Inferior parietal cortex (tissue), 1 donor: Measurements from ENCODE around the gene ARHGEF17.

Source experiments
- DNase-seq: peaks from one replicate; pipeline ENCODE4 v3.0.0-alpha.2; 2016; ENCODE audit errors: extremely low spot score

Gene ARHGEF17

DNA sequence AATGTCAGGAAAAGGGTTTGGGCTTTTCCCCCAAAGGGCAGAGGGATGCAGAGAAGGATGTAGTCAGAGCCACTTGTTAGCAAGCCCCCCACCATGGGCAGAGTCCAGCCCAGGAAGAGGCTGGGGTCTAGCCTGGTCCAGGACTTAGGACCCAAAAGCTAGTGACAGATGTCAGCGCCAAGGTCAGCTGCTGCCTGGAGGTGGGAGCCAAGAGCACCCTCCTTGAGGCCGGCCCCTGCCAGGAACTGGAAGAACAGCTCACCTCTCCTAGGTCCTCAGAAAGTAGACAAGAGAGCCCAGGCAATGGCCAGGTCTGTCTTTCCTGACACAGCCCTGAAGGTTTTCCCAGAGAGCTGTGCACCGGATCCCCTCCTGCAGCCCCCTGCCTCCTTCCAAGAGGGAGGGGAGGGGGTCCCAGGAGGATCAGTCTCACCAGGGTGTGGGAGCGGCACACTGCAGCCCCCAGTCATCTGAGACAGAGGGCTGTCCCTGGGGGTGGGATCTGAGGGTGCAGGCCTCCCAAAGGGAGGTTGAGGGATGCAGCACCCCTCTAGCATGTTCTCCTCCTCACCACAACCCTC is 14.6 kb upstream of the ARHGEF17 start:
- DNase-seq: no peak

DNA sequence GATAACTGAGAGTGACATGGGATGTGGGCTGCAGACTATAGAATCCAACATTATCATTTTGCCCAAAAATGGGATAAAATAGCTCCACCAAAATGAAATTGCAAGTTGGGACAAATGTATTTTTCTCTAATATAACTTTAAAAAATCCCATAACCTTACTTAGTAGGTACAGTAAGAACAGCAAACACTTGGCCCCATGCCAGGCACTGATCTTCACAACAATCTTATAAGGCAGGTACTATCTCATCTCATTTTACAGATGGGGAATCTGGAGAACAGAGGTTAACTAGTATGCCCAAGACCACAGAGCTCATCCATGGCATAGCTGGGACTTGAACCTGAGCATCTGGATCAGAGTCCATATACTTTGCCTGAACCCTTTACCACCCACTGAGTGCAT is 13.5 kb upstream of the ARHGEF17 start:
- DNase-seq: no peak

DNA sequence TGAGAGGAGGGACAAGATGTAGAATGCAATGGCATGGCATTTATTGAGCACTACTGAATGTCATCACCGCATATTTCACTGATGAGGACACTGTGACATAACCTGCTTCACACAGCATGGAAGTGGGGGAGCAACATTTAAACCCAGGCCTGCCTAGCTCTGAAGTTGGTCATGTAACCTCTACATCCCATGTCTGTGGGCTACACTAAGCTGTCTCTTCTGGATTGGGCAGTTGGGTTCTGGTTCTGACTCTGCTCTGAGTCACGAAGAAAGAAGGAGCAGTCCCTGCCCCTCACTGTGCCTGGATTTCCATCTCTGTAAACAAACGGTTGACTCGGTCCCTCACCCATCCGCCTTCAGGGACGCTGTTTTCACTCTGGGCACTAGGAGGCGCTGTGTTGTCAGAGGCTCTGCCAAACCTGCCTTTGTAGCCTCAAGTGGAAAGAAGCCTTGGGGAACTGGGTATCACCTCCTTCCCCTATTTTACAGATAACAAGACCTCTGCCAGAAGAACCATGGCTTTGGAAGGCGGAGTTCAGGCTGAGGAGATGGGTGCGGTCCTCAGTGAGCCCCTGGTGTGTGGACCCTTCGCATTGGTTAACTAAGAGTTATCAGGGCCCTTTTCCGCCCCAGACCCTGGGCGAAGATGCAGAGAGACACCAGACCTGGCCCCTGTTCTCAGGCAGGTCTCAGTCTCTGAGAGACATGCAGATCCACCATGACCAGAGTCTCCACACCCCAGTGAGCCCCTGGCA is 12.7 kb upstream of the ARHGEF17 start:
- peak; percentile 68 for DNase-seq

DNA sequence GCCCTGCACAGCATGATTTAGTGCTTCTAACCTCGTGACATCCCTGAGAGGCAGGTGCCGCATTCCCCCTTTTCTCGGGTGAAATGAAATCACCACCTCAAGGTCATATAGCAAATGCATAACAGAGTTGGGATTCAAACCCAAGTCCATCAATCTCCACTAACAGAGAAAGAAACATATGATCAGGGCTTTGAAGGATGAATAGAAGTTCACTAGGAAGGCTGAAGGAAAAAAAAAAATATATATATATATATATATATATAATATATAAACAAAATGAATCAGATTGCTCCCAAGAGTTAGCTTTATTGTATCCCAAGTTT is 12.1 kb upstream of the ARHGEF17 start:
- DNase-seq: no peak

DNA sequence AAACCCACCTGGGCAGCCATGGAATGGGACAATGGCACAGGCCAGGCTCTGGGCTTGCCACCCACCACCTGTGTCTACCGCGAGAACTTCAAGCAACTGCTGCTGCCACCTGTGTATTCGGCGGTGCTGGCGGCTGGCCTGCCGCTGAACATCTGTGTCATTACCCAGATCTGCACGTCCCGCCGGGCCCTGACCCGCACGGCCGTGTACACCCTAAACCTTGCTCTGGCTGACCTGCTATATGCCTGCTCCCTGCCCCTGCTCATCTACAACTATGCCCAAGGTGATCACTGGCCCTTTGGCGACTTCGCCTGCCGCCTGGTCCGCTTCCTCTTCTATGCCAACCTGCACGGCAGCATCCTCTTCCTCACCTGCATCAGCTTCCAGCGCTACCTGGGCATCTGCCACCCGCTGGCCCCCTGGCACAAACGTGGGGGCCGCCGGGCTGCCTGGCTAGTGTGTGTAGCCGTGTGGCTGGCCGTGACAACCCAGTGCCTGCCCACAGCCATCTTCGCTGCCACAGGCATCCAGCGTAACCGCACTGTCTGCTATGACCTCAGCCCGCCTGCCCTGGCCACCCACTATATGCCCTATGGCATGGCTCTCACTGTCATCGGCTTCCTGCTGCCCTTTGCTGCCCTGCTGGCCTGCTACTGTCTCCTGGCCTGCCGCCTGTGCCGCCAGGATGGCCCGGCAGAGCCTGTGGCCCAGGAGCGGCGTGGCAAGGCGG is 11.4 kb upstream of the ARHGEF17 start:
- DNase-seq: no peak

DNA sequence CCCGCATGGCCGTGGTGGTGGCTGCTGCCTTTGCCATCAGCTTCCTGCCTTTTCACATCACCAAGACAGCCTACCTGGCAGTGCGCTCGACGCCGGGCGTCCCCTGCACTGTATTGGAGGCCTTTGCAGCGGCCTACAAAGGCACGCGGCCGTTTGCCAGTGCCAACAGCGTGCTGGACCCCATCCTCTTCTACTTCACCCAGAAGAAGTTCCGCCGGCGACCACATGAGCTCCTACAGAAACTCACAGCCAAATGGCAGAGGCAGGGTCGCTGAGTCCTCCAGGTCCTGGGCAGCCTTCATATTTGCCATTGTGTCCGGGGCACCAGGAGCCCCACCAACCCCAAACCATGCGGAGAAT is 10.9 kb upstream of the ARHGEF17 start:
- no peak for DNase-seq

DNA sequence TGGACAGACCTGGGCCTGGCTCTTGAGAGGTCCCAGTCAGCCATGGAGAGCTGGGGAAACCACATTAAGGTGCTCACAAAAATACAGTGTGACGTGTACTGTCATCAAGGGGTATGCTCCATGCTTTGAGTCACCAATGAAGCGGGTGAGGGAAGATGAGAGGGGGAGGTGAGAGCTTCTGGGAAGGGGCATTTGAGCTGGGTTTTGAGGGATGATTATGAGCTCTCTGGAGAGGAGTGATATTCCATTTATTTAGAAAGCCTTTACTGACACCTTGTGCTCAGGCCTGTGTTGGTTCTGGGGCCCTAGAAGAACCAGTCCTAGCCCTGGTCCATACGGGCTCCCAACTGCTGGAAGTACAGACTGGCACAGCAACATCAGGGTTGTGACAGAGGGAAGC is 10.4 kb upstream of the ARHGEF17 start:
- no peak for DNase-seq

DNA sequence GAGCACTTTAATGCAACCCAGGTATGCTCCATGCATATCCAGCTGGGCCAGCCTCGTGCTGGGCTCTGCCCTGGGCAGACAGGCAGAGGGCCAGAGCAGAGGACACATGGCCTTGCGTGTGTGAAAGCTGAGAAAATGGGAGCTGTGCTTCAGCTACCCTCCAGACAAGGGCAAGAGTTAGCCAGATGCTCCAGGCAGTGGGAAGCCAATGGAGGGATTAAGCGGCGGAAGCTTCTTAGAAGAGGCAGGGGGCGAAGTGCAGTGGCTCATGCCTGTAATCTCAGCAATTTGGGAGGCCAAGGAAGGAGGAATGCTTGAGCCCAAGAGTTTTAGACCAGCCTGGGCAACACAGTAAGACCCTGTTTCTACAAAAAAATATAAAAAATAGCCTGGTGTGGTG is 9.8 kb upstream of the ARHGEF17 start:
- DNase-seq: no peak

DNA sequence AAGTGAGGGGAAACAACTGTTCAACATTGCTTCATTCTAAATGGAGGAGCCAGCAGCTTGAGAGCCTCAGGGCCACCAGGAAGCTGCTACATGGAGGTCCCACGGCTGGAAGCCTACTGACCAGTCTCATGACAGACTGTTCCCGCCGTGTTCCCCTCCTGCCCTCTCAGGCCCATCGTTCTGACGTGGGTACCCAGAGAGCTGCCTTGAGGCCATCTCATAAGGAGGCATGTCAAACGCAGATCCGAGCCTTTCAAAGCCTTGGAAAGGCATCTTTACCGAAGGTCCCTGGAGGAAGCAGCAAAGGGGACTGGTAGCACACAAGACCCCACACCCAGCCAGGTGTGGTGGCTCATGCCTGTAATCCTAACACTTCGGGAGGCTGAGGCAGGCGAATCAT is 8.3 kb upstream of the ARHGEF17 start:
- no peak for DNase-seq

DNA sequence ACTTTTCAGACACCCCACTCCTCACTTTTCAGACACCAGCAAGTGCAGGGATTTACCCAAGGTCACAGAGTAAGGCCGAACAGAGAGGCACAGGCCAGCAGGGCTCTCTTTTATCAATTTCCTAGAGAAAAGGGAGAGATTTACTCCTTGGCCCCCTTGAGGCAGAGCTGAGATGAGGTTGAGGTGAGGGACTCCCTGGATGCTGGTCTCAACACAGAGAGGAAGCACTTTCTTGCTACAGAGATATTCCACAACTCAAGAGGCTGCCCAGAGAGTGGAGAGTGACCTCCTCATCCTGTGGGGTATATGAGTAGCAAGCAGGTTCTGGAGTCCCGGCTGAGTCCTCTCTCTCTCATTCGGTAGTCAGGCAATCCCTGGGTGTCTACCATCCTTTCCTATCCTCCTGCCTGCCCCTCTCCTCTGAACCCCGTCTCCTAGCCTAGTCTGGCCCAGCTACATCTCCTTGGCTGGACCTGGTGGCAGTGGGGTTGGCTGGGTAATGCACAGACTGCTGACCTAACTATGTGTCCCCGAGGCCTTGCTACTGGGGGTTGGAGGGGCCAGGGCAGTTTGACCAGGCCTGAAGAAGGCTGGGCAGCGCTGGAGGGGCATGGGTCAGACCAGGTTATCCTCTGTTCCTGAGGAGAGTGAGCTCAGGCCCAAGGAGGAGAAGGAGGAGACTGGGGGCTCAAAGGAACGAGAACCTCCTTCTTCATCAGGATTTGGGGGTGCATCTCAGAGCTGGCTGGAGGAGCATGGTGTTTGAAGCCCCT is 1.8 kb upstream of the ARHGEF17 start:
- DNase-seq: no peak

DNA sequence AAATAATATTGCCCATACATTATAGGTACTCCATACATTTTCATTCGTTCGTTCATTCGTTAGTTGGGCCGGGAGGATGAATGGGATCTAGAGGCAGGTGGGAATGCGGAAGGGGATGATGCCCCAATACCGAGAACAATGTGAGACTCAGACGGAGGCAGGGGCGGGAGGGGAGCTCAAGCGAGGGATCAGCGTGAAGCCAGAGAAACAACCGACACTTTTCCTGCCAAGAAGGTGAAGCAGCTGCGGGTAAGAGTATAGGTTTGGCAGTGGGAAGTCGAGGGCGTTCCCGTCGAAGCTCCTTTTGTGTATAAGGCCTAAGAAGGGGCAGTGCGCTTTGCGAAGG is 1.1 kb upstream of the ARHGEF17 start:
- no peak for DNase-seq

DNA sequence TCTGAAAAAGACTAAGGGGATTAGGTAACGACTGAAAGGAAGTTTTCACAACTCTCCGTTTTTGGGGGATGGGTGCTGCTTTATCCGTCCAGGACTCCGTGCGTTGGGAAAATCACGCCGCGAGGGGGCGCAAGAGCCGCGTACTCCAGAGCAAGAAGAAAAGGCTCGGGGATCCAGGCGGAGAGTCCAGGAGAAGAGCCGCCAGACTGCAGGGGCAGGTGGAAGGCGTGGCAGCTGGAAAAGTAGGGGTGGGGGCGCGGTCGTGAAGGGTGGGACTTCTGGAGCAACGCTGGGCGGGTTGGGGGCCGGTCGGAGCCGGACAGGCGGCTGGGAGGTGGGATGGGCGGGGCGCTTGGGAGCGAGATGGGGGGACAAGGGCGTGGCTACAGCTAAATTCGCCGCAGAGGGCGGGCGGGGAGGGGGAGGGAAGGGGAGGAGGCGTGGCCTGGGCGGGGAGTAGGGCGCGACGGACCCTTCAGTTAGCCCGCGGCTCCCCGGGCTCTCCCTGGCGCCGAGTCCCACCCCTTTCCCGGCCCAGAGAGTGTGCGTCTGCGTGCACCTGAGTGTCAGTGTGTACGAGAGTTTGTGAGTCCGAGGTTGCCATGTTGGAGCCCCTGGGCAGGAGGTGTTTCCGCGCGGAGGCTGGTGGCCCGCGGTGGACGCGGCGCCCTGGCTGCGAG is 613 bp upstream of the ARHGEF17 start:
- DNase-seq: peak; percentile 93

DNA sequence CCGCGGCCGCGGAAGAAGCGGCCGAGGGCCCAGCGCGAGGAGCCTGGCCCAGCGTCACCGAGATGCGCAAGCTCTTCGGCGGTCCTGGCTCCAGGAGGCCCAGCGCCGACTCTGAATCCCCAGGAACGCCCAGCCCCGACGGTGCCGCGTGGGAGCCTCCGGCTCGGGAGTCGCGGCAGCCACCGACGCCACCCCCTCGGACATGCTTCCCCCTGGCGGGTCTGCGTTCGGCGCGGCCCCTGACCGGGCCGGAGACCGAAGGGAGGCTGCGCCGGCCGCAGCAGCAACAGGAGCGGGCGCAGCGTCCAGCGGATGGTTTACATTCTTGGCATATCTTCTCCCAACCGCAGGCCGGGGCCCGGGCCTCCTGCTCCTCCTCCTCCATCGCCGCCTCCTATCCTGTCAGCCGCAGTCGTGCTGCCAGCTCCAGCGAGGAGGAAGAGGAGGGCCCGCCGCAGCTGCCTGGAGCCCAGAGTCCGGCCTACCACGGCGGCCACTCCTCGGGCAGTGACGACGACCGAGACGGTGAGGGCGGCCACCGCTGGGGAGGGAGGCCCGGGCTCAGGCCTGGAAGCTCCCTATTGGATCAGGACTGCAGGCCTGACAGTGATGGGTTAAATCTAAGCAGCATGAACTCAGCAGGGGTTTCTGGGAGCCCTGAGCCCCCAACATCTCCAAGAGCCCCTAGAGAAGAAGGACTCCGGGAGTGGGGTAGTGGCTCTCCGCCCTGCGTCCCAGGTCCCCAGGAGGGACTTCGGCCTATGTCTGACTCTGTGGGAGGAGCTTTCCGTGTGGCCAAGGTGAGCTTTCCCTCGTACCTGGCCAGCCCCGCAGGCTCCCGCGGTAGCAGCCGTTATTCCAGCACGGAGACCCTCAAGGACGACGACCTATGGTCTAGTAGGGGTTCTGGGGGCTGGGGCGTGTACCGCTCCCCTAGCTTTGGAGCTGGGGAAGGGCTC is 1.2 kb downstream of the ARHGEF17 start:
- no peak for DNase-seq

DNA sequence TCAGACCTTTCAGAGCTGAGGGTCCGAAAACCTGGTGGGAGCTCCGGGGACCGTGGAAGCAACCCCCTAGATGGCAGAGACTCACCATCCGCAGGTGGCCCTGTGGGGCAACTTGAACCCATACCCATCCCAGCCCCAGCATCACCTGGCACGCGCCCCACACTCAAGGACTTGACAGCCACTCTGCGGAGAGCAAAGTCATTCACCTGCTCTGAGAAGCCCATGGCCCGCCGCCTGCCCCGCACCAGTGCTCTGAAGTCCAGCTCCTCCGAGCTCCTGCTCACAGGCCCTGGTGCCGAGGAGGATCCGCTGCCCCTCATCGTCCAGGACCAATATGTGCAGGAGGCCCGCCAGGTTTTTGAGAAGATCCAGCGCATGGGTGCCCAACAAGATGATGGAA is 2.0 kb downstream of the ARHGEF17 start:
- no peak for DNase-seq

DNA sequence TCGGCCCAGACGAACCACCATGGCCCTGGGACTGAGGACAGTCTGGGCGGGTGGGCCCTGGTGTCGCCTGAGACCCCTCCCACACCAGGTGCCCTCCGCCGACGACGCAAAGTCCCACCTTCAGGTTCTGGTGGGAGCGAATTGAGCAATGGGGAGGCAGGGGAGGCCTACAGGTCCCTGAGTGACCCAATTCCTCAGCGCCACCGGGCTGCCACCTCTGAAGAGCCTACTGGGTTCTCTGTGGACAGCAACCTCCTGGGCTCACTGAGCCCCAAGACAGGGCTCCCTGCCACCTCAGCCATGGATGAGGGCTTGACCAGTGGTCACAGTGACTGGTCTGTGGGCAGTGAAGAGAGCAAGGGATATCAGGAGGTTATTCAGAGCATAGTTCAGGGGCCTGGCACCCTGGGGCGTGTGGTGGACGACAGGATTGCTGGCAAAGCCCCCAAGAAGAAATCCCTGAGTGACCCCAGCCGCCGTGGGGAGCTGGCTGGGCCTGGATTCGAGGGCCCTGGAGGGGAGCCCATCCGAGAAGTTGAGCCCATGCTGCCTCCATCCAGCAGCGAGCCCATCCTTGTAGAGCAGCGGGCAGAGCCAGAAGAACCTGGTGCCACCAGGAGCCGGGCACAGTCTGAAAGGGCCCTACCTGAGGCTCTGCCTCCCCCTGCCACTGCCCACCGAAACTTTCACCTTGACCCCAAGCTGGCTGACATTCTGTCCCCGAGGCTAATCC is 2.8 kb downstream of the ARHGEF17 start:
- DNase-seq: no peak

DNA sequence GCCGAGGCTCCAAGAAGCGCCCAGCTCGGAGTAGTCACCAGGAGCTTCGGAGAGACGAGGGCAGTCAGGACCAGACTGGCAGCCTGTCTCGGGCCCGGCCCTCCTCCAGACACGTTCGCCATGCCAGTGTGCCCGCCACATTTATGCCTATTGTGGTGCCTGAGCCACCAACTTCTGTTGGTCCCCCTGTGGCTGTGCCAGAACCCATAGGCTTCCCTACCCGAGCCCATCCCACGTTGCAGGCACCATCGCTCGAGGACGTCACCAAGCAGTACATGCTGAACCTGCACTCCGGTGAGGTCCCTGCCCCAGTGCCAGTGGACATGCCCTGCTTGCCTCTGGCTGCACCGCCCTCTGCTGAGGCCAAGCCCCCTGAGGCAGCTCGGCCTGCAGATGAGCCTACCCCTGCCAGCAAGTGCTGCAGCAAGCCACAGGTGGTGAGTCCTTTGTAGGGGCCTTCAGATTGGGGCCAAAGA is 3.4 kb downstream of the ARHGEF17 start:
- DNase-seq: no peak

DNA sequence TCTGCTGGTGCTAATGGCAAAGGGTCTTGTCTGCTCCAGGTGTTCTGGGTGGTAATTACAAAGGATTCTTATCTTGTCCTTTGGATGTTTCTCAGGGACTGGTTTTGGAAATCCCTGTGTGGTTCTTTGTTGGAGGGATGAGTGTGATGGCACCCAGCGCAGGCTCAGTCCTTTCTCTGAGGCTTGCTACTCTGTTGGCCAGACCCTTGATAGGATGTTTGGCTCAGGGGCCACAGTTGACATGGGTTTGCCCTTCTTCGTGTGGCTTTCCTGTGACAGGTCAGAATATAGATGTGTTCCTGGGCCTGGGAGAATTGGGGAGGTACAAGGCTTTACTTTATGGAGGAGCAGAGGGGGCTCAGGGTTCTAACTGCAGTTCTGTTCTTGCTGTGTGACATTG is 4.0 kb downstream of the ARHGEF17 start:
- no peak for DNase-seq

DNA sequence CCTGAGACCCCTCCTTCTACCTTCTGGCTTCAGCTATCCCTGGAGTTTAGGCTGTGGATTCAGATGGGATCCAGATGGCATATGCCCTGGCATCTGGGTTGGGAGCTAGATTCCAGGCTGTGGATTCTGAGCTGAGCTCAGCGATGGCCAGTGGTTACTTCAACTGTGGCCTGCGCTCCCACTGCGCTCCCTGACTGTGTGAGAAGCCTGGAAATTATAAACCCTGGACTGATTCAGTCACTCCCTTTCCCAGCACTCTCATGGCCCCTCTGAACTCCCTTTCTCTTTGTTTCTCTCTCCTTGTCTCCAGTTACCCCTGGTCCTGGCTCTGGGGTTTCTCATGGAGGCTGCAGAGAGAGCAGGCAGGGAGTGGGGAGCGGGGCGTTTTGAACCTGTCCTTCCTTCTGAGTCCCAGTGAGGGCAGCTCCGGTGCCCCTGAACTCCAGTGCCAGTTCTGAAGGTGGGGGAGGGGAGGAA is 4.8 kb downstream of the ARHGEF17 start:
- DNase-seq: no peak

DNA sequence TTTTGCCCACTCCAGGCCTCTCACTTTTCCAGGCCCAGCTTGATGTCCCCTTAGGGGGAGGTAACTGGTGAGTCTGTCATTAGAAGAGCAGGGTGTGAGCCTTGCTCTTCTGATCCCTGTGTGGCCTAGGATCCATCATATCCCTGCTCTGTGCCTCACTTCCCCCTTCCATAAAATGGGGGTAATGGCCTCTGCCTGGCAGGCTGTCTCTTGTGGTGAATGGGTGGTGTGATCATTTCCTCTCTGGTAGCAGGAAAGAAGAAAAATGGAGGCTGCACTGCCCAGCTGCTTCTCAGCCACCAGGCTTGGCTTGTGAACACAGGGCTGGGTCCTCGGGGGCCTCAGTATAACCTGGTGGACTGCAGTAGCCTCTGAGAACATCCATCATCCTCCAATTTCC is 5.6 kb downstream of the ARHGEF17 start:
- no peak for DNase-seq
